Neutrophil (primary cell): ENCODE results near the gene PTPN21.

Source experiments
- H3K27ac ChIP-seq: fragments of 200-600 bp; sonication (generic); 2 replicates; pipeline ENCODE4 v1.5.1; 2016; ENCODE audit warnings: mild to moderate bottlenecking, moderate library complexity
- H3K27me3 ChIP-seq: fragments of 200-600 bp; sonication (generic); 2 replicates; pipeline ENCODE4 v1.6.0; 2016; ENCODE audit warnings: mild to moderate bottlenecking
- H3K36me3 ChIP-seq: fragments of 200-600 bp; sonication (generic); 2 replicates; pipeline ENCODE4 v1.5.1; 2017
- H3K4me1 ChIP-seq, 2 experiments: fragments of 200-600 bp in 1 of 2; sonication (generic) in 1 of 2; 1 replicate in 1 of 2; 2 replicates in 1 of 2; pipeline versions ENCODE4 v1.5.1 to v1.6.1; 2013 to 2016; ENCODE audit warnings: low read depth in 1 of 2, low read length in 1 of 2, mild to moderate bottlenecking in 1 of 2, moderate library complexity in 1 of 2; ENCODE audit not compliant: control insufficient read depth in 1 of 2, insufficient read depth in 1 of 2
- H3K4me3 ChIP-seq, 2 experiments: fragments of 200-600 bp in 1 of 2; sonication (generic) in 1 of 2; 1 replicate in 1 of 2; 2 replicates in 1 of 2; pipeline ENCODE4 v1.5.1; 2013 to 2016; ENCODE audit warnings: low read depth in 1 of 2, low read length in 1 of 2, mild to moderate bottlenecking in 1 of 2, moderate library complexity in 1 of 2
- H3K9me3 ChIP-seq: fragments of 200-600 bp; sonication (generic); 2 replicates; pipeline ENCODE4 v1.5.1; 2016
- TF ChIP-seq, protein P1 (sequence below): fragments of 200-600 bp; sonication (generic); IDR thresholded peaks from 2 replicates; pipeline ENCODE4 v1.5.1; 2016; ENCODE audit warnings: antibody characterized with exemption

PTPN21 gene

DNA sequence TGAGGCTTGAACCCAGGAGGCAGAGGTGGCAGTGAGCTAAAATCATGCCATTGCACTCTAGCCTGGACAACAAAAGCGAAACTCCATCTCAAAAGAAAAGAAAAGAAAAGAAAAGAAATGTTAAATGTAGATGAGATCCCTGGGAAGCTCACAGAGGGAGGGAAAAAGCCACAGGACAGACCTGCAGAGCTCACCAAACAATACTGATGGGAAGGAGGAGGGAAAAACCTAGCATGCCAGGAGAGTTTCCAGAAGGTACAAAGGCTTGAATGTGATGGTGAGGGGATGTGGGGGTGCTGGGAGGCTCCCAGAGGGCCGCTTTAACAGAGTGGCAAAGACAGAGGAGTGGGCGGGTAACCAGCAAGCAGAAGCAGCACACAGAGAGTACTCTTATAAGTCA lies 72.3 kb downstream of the PTPN21 start:
- H3K27ac ChIP-seq: no peak overlapping the region
- no peaks in the 10 kb centered on the region for H3K36me3 ChIP-seq
- no peaks in the 10 kb centered on the region for H3K9me3 ChIP-seq
- TF ChIP-seq, protein P1, sequence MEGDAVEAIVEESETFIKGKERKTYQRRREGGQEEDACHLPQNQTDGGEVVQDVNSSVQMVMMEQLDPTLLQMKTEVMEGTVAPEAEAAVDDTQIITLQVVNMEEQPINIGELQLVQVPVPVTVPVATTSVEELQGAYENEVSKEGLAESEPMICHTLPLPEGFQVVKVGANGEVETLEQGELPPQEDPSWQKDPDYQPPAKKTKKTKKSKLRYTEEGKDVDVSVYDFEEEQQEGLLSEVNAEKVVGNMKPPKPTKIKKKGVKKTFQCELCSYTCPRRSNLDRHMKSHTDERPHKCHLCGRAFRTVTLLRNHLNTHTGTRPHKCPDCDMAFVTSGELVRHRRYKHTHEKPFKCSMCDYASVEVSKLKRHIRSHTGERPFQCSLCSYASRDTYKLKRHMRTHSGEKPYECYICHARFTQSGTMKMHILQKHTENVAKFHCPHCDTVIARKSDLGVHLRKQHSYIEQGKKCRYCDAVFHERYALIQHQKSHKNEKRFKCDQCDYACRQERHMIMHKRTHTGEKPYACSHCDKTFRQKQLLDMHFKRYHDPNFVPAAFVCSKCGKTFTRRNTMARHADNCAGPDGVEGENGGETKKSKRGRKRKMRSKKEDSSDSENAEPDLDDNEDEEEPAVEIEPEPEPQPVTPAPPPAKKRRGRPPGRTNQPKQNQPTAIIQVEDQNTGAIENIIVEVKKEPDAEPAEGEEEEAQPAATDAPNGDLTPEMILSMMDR: no peak
- no peak overlapping the region for H3K4me3 ChIP-seq
- H3K27me3 ChIP-seq: no peaks in the 10 kb centered on the region
- H3K4me1 ChIP-seq: no peaks in the 10 kb centered on the region

DNA sequence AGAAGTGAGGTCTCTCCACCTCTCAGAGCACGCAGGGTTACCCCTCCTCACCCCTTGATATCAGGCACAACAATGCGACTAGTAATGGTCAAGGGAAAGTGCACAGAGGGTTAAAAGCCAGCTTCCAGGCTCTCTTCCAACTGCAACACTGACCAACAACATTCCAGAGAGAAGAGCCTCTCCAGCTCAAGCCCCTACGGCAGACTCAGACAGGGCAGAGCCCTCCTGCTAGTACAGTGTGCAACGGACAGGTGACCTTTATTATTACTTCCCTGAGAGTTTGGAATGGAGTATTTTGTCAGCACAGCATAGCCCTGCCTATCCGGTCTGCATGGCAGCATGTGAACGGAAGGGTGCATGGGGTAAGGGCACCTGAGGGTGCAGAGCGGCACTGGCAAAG lies 73.0 kb downstream of the PTPN21 start:
- Histone ChIP-seq H3K27me3 (no peaks in the 10 kb centered on the region), H3K27ac (no peak overlapping the region), H3K4me3 (no peak overlapping the region), H3K4me1 (no peaks in the 10 kb centered on the region), H3K36me3 (no peaks in the 10 kb centered on the region), H3K9me3 (no peaks in the 10 kb centered on the region)
- TF ChIP-seq, protein P1: no peak

DNA sequence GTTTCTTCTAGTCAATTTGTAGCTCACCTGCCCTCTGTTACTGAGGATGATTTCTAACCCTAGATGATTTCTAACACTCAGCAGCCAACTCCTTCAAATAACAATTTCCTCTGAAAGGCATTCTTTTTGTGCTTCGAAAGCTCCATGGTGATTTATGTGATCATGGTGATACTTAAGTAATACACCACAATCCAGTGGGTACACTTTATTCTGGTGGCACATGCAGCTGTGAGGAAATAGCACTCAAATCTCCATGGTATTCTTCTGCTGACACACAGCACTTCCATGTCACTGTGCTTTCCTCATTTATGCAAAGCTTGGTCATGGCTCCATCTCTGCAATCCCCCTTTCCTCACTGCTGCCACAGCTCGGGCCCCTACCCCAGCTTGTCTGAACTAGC lies 73.7 kb downstream of the PTPN21 start:
- Histone ChIP-seq H3K4me1 (no peaks in the 10 kb centered on the region), H3K9me3 (no peaks in the 10 kb centered on the region), H3K27ac (no peak overlapping the region), H3K36me3 (no peaks in the 10 kb centered on the region), H3K4me3 (no peak overlapping the region), H3K27me3 (no peaks in the 10 kb centered on the region)
- TF ChIP-seq, protein P1: no peak

DNA sequence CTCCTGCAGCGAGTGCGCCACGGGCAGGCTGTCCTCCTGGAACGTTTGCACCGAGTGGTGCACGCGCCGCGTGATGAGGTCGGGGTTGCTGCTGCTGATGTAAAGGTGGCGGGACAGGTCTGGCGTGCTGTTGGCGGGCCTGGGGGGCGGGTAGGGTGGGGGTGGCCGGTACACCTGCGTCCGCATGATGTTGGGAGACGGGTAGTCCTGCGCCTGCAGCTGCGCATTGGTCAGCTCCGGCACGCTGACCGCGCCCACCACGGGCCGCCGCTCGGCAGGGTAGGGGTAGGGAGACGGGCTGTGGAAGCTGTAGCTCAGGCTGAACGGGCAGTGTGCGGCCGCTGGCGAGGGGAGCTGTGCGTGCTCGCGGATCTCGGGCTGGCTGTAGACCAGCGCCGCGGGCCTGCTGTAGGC lies 75.2 kb downstream of the PTPN21 start:
- Histone ChIP-seq H3K4me3 (no peak overlapping the region), H3K27ac (no peak overlapping the region), H3K36me3 (no peaks in the 10 kb centered on the region), H3K9me3 (no peaks in the 10 kb centered on the region), H3K4me1 (no peaks in the 10 kb centered on the region), H3K27me3 (no peaks in the 10 kb centered on the region)
- TF ChIP-seq, protein P1: no peak

DNA sequence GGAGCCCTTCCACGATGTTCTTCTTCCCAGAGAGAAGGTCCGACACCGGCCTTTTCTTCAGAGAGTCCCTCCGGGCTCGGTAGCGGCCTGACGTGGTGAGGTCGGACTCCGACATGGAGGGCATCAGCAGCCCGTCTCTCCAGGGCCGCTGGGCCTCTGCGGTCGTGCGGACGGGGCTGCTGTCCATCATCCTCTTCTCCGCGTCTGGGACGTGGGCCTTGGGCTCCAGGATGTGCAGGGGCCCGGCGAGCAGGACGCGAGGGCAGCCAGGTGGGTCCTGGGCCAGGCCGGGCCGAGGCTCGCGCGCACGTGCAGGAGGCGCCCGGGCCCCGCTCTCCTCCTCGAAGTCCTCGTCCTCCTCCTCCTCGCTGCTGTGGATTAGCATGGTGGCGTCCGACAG lies 75.9 kb downstream of the PTPN21 start:
- Histone ChIP-seq H3K4me1 (no peaks in the 10 kb centered on the region), H3K9me3 (no peaks in the 10 kb centered on the region), H3K27ac (no peak overlapping the region), H3K27me3 (no peaks in the 10 kb centered on the region), H3K36me3 (no peaks in the 10 kb centered on the region), H3K4me3 (no peak overlapping the region)
- TF ChIP-seq, protein P1: no peak
